Mammary epithelial cell (primary cell): ENCODE measurements around the gene SIK2.

Experiments used
- EZH2 ChIP-seq: IDR thresholded peaks from 2 replicates; pipeline ENCODE4 v1.6.1; 2012; ENCODE audit warnings: low read length, inconsistent platforms, borderline replicate concordance
- TF ChIP-seq, protein P1 (sequence below), 2 donors: IDR thresholded peaks in 1 of 2; conservative IDR thresholded peaks in 1 of 2; 2 replicates each; pipeline ENCODE4 v1.5.1; 2011 to 2012; ENCODE audit warnings: inconsistent platforms in 2 of 2, low read length in 2 of 2, mild to moderate bottlenecking in 2 of 2, control low read depth in 1 of 2, low read depth in 1 of 2; ENCODE audit not compliant: insufficient read depth in 1 of 2; ENCODE audit errors: extremely low read depth in 1 of 2

DNA sequence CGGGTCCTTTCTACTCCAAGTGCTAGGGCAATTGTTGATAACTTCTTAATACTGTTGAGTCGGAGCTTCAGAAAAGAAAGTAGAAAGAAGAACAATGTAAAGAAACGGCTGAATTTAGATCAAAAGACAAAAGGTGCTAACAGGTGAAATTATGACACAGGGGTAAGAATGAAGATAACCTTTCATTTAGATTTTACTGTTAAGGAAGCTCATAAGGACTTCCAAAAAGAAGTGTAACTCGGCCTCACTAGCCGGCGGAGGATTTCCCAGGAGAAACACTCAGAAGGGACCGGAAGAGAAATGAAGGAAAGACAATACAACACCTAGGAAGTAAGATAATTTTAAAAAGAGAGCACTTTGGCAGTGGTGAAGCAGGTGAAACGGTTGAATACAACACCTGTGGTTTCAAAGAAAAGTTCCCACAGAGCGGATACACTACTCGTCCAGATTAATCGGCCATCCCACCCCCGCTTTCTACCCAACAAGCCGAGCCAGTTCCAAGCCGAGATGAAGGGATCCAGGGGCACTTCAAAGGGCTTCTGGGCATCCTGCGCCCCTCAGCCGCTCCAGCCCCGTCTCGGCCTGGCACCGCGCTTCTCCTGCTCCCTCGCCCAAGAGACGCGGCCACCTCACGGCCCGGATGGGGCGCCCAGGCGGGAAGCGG is 163.2 kb downstream of the SIK2 start:
- TF ChIP-seq, protein P1, sequence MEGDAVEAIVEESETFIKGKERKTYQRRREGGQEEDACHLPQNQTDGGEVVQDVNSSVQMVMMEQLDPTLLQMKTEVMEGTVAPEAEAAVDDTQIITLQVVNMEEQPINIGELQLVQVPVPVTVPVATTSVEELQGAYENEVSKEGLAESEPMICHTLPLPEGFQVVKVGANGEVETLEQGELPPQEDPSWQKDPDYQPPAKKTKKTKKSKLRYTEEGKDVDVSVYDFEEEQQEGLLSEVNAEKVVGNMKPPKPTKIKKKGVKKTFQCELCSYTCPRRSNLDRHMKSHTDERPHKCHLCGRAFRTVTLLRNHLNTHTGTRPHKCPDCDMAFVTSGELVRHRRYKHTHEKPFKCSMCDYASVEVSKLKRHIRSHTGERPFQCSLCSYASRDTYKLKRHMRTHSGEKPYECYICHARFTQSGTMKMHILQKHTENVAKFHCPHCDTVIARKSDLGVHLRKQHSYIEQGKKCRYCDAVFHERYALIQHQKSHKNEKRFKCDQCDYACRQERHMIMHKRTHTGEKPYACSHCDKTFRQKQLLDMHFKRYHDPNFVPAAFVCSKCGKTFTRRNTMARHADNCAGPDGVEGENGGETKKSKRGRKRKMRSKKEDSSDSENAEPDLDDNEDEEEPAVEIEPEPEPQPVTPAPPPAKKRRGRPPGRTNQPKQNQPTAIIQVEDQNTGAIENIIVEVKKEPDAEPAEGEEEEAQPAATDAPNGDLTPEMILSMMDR (conservative IDR thresholded peaks at IDR 0.05 in 1 of 2, IDR thresholded peaks at IDR 0.05 in 1 of 2; ENCODE audit: extremely low read depth in 1 of 2, insufficient read depth in 1 of 2, low read depth in 1 of 2, low read length in 2 of 2): no peak
- no peak for TF ChIP-seq EZH2
